Neuronal stem cell (in vitro differentiated cells): ENCODE data around the gene NCAM2.

Experiments
- DNase-seq: peaks from one replicate; pipeline ENCODE4 v3.0.0-alpha.2; 2013; ENCODE audit warnings: low spot score
- H2AFZ ChIP-seq: one replicate; pipeline ENCODE4 v1.6.1; 2013; ENCODE audit warnings: mild to moderate bottlenecking, low read length, inconsistent platforms
- H2AK5ac ChIP-seq: 2 replicates; pipeline ENCODE4 v1.6.1; 2013; ENCODE audit warnings: low read depth, mild to moderate bottlenecking, inconsistent platforms, low read length, moderate library complexity, mixed read lengths
- H2BK120ac ChIP-seq: 2 replicates; pipeline ENCODE4 v1.6.1; 2013; ENCODE audit warnings: low read depth, mild to moderate bottlenecking, inconsistent platforms, low read length, moderate library complexity, mixed read lengths
- H2BK12ac ChIP-seq: one replicate; pipeline ENCODE4 v1.6.1; 2013; ENCODE audit warnings: low read length, inconsistent platforms
- H2BK15ac ChIP-seq: 2 replicates; pipeline ENCODE4 v1.6.1; 2013; ENCODE audit warnings: mild to moderate bottlenecking, low read length, inconsistent platforms, mixed read lengths
- H2BK5ac ChIP-seq: one replicate; pipeline ENCODE4 v1.6.1; 2013; ENCODE audit warnings: inconsistent platforms, mild to moderate bottlenecking, low read length, moderate library complexity
- H3K14ac ChIP-seq: one replicate; pipeline ENCODE4 v1.6.1; 2013; ENCODE audit warnings: low read length, inconsistent platforms
- H3K18ac ChIP-seq: 2 replicates; pipeline ENCODE4 v1.6.1; 2013; ENCODE audit warnings: low read length, inconsistent platforms
- H3K23ac ChIP-seq: 2 replicates; pipeline ENCODE4 v1.6.1; 2013; ENCODE audit warnings: low read depth, mild to moderate bottlenecking, mixed read lengths, low read length, inconsistent platforms; ENCODE audit not compliant: poor library complexity
- H3K27ac ChIP-seq: replicated peaks from 3 replicates; pipeline ENCODE4 v1.5.1; 2013; ENCODE audit warnings: low read length, inconsistent platforms
- H3K27me3 ChIP-seq, 3 experiments: 2 replicates each; pipeline ENCODE4 v1.6.1; 2013; ENCODE audit warnings: low read length in 3 of 3, mild to moderate bottlenecking in 2 of 3, inconsistent platforms in 1 of 3, low read depth in 1 of 3, mixed read lengths in 1 of 3, moderate library complexity in 1 of 3; ENCODE audit not compliant: control insufficient read depth in 3 of 3, insufficient read depth in 3 of 3
- H3K36me3 ChIP-seq, 2 donors: replicated peaks in 1 of 2; 2 replicates each; pipeline ENCODE4 v1.6.1; 2013; ENCODE audit warnings: low read length in 2 of 2; ENCODE audit not compliant: control insufficient read depth in 2 of 2, insufficient read depth in 2 of 2
- H3K4ac ChIP-seq: 2 replicates; pipeline ENCODE4 v1.6.1; 2013; ENCODE audit warnings: inconsistent platforms, mild to moderate bottlenecking, low read length, moderate library complexity
- H3K4me1 ChIP-seq, 2 donors: 1 replicate in 1 of 2; 2 replicates in 1 of 2; pipeline ENCODE4 v1.6.1; 2013; ENCODE audit warnings: low read length in 2 of 2, low read depth in 1 of 2; ENCODE audit not compliant: control insufficient read depth in 2 of 2, insufficient read depth in 1 of 2
- H3K4me2 ChIP-seq: one replicate; pipeline ENCODE4 v1.6.1; 2013; ENCODE audit warnings: mild to moderate bottlenecking, low read length, inconsistent platforms; ENCODE audit not compliant: insufficient read depth, poor library complexity, severe bottlenecking
- H3K4me3 ChIP-seq, 2 donors: 2 replicates each; pipeline ENCODE4 v1.5.1; 2013; ENCODE audit warnings: low read length in 2 of 2, mild to moderate bottlenecking in 2 of 2, inconsistent platforms in 1 of 2, moderate library complexity in 1 of 2
- H3K79me1 ChIP-seq: one replicate; pipeline ENCODE4 v1.6.1; 2013; ENCODE audit warnings: low read depth, mild to moderate bottlenecking, inconsistent platforms, low read length, moderate library complexity
- H3K9ac ChIP-seq: one replicate; pipeline ENCODE4 v1.6.1; 2013; ENCODE audit warnings: mild to moderate bottlenecking, low read depth, low read length, inconsistent platforms; ENCODE audit not compliant: poor library complexity
- H3K9me3 ChIP-seq, 2 donors: replicated peaks in 1 of 2; 2 replicates each; pipeline versions ENCODE3 to v1.6.1; 2013; ENCODE audit warnings: low read length in 2 of 2, mild to moderate bottlenecking in 2 of 2, inconsistent platforms in 1 of 2, low read depth in 1 of 2, mixed read lengths in 1 of 2, moderate library complexity in 1 of 2; ENCODE audit not compliant: control insufficient read depth in 2 of 2, insufficient read depth in 1 of 2
- H4K8ac ChIP-seq: one replicate; pipeline ENCODE4 v1.6.1; 2013; ENCODE audit warnings: low read depth, mild to moderate bottlenecking, inconsistent platforms, low read length, moderate library complexity
- H4K91ac ChIP-seq: one replicate; pipeline ENCODE4 v1.6.1; 2013; ENCODE audit warnings: low read length, low read depth, mild to moderate bottlenecking, inconsistent platforms; ENCODE audit not compliant: poor library complexity
- WGBS, 2 donors: extraction: QIAGEN DNeasy Blood & Tissue Kit; methylation state at CpG; one replicate each; pipeline ENCODE4 v1.1.7; 2013; ENCODE audit warnings: missing lambda C conversion rate in 2 of 2, mixed read lengths in 1 of 2; ENCODE audit not compliant: insufficient read length in 2 of 2, insufficient replicate concordance in 1 of 2; ENCODE audit errors: extremely low coverage in 2 of 2; 5-methylcytosine and 5-hydroxymethylcytosine counted together

Gene NCAM2

GRCh38 chr21:21373969-21374368, 375.8 kb downstream of the NCAM2 start:
- no peaks in the 10 kb centered on the region for H3K79me1 ChIP-seq
- no peak overlapping the region for H3K27ac ChIP-seq
- no peak overlapping the region for H3K14ac ChIP-seq
- H3K23ac ChIP-seq = no peak overlapping the region
- no peak overlapping the region for H2BK120ac ChIP-seq
- H3K9me3 ChIP-seq = no peaks in the 10 kb centered on the region
- H2BK15ac ChIP-seq = no peak overlapping the region
- no peak overlapping the region for H3K4me3 ChIP-seq
- DNase-seq = no peak
- no CpG with 5 or more reads among the region's 1 CpG for WGBS, 2 donors
- no peaks in the 10 kb centered on the region for H3K36me3 ChIP-seq
- no peaks in the 10 kb centered on the region for H3K27me3 ChIP-seq
- H3K4ac ChIP-seq = no peak overlapping the region
- no peak overlapping the region for H4K91ac ChIP-seq
- H2BK12ac ChIP-seq = no peak overlapping the region
- H2BK5ac ChIP-seq = no peak overlapping the region
- H3K4me2 ChIP-seq = no peak overlapping the region
- H2AK5ac ChIP-seq = no peak overlapping the region
- no peak overlapping the region for H3K18ac ChIP-seq
- H3K4me1 ChIP-seq = no peaks in the 10 kb centered on the region
- peak overlapping the region; percentile 64 for H2AFZ ChIP-seq
- no peak overlapping the region for H3K9ac ChIP-seq
- H4K8ac ChIP-seq = no peak overlapping the region

DNA sequence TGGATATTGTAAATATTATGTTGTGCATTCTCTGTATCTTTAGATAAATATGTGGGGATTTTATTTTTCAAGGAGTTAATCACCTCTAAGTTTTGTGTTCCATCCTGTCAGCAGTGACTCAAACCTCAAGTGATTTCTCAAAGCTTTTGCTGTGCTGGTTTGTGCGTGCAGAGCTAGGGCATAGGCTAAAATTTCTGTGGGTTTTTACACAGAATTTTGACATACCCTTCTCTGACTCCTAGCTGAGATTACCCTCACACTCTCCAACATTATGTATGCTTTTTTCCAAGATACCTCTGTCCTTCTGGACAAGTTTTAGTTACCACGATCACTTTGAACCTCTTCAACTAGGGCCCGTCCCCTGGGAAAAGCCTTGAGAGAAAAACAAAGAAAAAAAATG, 384.9 kb downstream of the NCAM2 start:
- WGBS, 2 donors = no CpG with 5 or more reads among the region's 3 CpGs
- Histone ChIP-seq H3K36me3 (no peaks in the 10 kb centered on the region), H3K27me3 (no peaks in the 10 kb centered on the region), H3K9ac (no peak overlapping the region), H3K18ac (no peak overlapping the region), H2BK15ac (no peak overlapping the region), H2AK5ac (no peak overlapping the region), H4K8ac (no peak overlapping the region), H2BK5ac (no peak overlapping the region), H2BK12ac (no peak overlapping the region), H3K9me3 (no peaks in the 10 kb centered on the region), H2BK120ac (no peak overlapping the region), H3K4me3 (no peak overlapping the region), H3K14ac (no peak overlapping the region), H3K27ac (no peak overlapping the region), H3K79me1 (no peaks in the 10 kb centered on the region), H3K4me1 (no peaks in the 10 kb centered on the region), H4K91ac (no peak overlapping the region), H2AFZ (peak overlapping the region; percentile 72), H3K23ac (no peak overlapping the region), H3K4me2 (no peak overlapping the region), H3K4ac (no peak overlapping the region)
- no peak for DNase-seq

DNA sequence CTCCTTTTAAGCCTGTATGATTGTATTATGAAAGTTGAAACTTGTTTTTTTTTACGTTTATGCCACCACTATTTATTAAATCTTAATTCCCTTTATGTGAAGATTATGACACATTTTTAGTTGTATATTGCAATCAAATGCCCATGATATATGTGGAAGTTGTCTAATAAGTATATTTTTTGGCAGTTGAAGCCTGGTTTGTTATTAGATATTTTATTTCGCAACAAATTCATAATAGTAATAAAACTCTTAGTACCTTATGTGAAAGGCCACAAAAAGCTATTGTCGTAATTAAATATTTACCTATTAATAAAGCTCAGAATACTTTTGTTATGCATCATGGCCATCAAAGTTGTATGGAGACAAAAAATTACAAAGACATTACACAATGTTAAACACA, 386.8 kb downstream of the NCAM2 start:
- no peaks in the 10 kb centered on the region for H3K36me3 ChIP-seq

DNA sequence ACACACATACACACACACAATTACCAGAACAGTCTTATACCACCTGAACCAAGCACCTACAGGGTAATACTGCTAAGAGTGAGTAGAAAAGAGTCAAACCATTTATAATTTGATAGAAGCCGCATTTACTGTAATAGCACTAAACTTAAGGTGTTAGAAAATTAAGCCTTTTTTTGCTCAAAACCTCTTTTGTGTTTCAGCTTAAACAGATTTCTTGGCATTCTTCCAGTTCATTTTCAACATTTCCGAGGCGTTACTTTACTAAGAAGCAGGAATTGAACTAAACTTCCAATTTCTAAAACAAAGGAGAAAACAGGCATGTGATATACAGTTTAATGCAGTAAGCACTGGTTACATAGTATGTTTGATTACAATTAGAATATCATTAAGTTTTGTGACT, 387.2 kb downstream of the NCAM2 start:
- Histone ChIP-seq H3K23ac (no peak overlapping the region), H3K4me2 (no peak overlapping the region), H2AK5ac (no peak overlapping the region), H2BK5ac (no peak overlapping the region), H2BK12ac (no peak overlapping the region), H3K27ac (no peak overlapping the region), H3K4me3 (no peak overlapping the region), H2AFZ (no peak overlapping the region), H3K9me3 (peaks cover 0 to 3% of the 10 kb centered on the region in 2 donors), H3K9ac (no peak overlapping the region), H3K4me1 (no peaks in the 10 kb centered on the region), H3K14ac (no peak overlapping the region), H3K18ac (no peak overlapping the region), H2BK15ac (no peak overlapping the region), H3K4ac (no peak overlapping the region), H2BK120ac (no peak overlapping the region), H3K36me3 (no peaks in the 10 kb centered on the region), H4K8ac (no peak overlapping the region), H4K91ac (no peak overlapping the region), H3K79me1 (no peaks in the 10 kb centered on the region), H3K27me3 (no peaks in the 10 kb centered on the region)
- DNase-seq = no peak
- no CpG with 5 or more reads among the region's 3 CpGs for WGBS, 2 donors

More for the DNA sequence above, 386.8 kb downstream of the NCAM2 start:
- H2AK5ac ChIP-seq = no peak overlapping the region
- H2AFZ ChIP-seq = no peak overlapping the region
- no peak overlapping the region for H2BK12ac ChIP-seq
- no peak overlapping the region for H3K4me3 ChIP-seq
- no peak overlapping the region for H3K4ac ChIP-seq
- H3K18ac ChIP-seq = no peak overlapping the region
- no peak for DNase-seq
- no peak overlapping the region for H2BK15ac ChIP-seq
- H3K27me3 ChIP-seq = no peaks in the 10 kb centered on the region
- H4K91ac ChIP-seq = no peak overlapping the region
- no peaks in the 10 kb centered on the region for H3K4me1 ChIP-seq
- WGBS, 2 donors = no CpG with 5 or more reads among the region's 3 CpGs
- H4K8ac ChIP-seq = no peak overlapping the region
- H2BK5ac ChIP-seq = no peak overlapping the region
- no peak overlapping the region for H3K27ac ChIP-seq
- no peak overlapping the region for H3K14ac ChIP-seq
- H3K4me2 ChIP-seq = no peak overlapping the region
- H3K9ac ChIP-seq = no peak overlapping the region
- H3K9me3 ChIP-seq = peaks cover 0 to 3% of the 10 kb centered on the region in 2 donors
- H2BK120ac ChIP-seq = no peak overlapping the region
- no peaks in the 10 kb centered on the region for H3K79me1 ChIP-seq
- no peak overlapping the region for H3K23ac ChIP-seq
